GM19467 (cell line): ENCODE measurements around the gene SEMA3A.
A peak's percentile ranks its signal among the peaks of the same experiment; 100 is the strongest.

Source experiments
- ATAC-seq: cut with Tn5 transposase; IDR thresholded peaks from one replicate; pipeline ENCODE4 v1.9.1; 2021; ENCODE audit warnings: mild to moderate bottlenecking, moderate library complexity; ENCODE audit not compliant: unreplicated experiment

Gene SEMA3A

GRCh38 chr7:84022684-84023308 lies 171.8 kb downstream of the SEMA3A start:
- no peak for ATAC-seq

- ATAC-seq, result no peak
These were observed 172.6 kb downstream of the SEMA3A start for GRCh38 chr7:84022009-84022408.

- ATAC-seq, result no peak
These were observed 173.2 kb downstream of the SEMA3A start for GRCh38 chr7:84021292-84021908.

- no peak for ATAC-seq
These were observed 176.9 kb downstream of the SEMA3A start for GRCh38 chr7:84017651-84018050.

GRCh38 chr7:84013616-84014240 lies 180.9 kb downstream of the SEMA3A start:
- no peak for ATAC-seq

GRCh38 chr7:84009782-84010181 lies 184.8 kb downstream of the SEMA3A start:
- no peak for ATAC-seq

- no peak for ATAC-seq
These were observed 185.5 kb downstream of the SEMA3A start for GRCh38 chr7:84009051-84009450.

GRCh38 chr7:84003191-84003590 lies 191.4 kb downstream of the SEMA3A start:
- ATAC-seq, result no peak

GRCh38 chr7:84002348-84002747 lies 192.2 kb downstream of the SEMA3A start:
- ATAC-seq, result no peak

GRCh38 chr7:83996879-83997278 lies 197.7 kb downstream of the SEMA3A start:
- ATAC-seq, result no peak

- no peak for ATAC-seq
These were observed 206.8 kb downstream of the SEMA3A start for GRCh38 chr7:83987764-83988163.

GRCh38 chr7:83985821-83986220 lies 208.8 kb downstream of the SEMA3A start:
- ATAC-seq, result no peak

- ATAC-seq, result no peak
These were observed 210.0 kb downstream of the SEMA3A start for GRCh38 chr7:83984591-83984990.

GRCh38 chr7:83984076-83984475 lies 210.5 kb downstream of the SEMA3A start:
- no peak for ATAC-seq

GRCh38 chr7:83983606-83984005 lies 211.0 kb downstream of the SEMA3A start:
- no peak for ATAC-seq

- ATAC-seq, result peak; percentile 84
These were observed 218.3 kb downstream of the SEMA3A start for GRCh38 chr7:83976302-83976701.

GRCh38 chr7:83970081-83970480 lies 224.5 kb downstream of the SEMA3A start:
- no peak for ATAC-seq

- no peak for ATAC-seq
These were observed 230.3 kb downstream of the SEMA3A start for GRCh38 chr7:83964318-83964717.

GRCh38 chr7:83957333-83957732 lies 237.3 kb downstream of the SEMA3A start:
- no peak for ATAC-seq

- ATAC-seq, result no peak
These were observed 238.5 kb downstream of the SEMA3A start for GRCh38 chr7:83956104-83956503.

GRCh38 chr7:83952236-83952635 lies 242.4 kb downstream of the SEMA3A start:
- ATAC-seq, result no peak

- ATAC-seq, result peak; percentile 74
These were observed 247.3 kb downstream of the SEMA3A start for GRCh38 chr7:83947260-83947659.
